Gastroesophageal sphincter (tissue), 4 donors: ENCODE data around the gene SHH. TPM values are rescaled to one million over a fixed set of nuclear protein-coding genes. Genes with fewer than 3 reads are reported as not detected.

Source experiments
- ATAC-seq: fragments of 150-250 bp; one replicate; pipeline ENCODE4 v1.9.1; 2016; ENCODE audit warnings: mild to moderate bottlenecking, moderate library complexity
- H3K27ac ChIP-seq, 4 donors: fragments of 200-600 bp; sonication (generic) in 3 of 4; 1 replicate in 3 of 4; 2 replicates in 1 of 4; pipeline ENCODE4 v1.5.1; 2016 to 2019
- H3K27me3 ChIP-seq: fragments of 200-600 bp; sonication (generic); one replicate; pipeline ENCODE4 v1.5.1; 2019
- H3K36me3 ChIP-seq, 2 donors: fragments of 200-600 bp; sonication (generic); one replicate each; pipeline ENCODE4 v1.5.1; 2019; ENCODE audit warnings: control low read depth in 1 of 2
- H3K4me1 ChIP-seq, 3 donors: fragments of 200-600 bp; sonication (generic); 1 replicate in 2 of 3; 2 replicates in 1 of 3; pipeline ENCODE4 v1.5.1; 2016 to 2019; ENCODE audit warnings: control low read depth in 2 of 3
- H3K4me3 ChIP-seq, 2 donors: fragments of 200-600 bp; sonication (generic); one replicate each; pipeline ENCODE4 v1.5.1; 2019; ENCODE audit warnings: mild to moderate bottlenecking in 1 of 2, moderate library complexity in 1 of 2
- H3K9me3 ChIP-seq, 3 donors: fragments of 200-600 bp; sonication (generic); one replicate each; pipeline ENCODE4 v1.5.1; 2017 to 2019; ENCODE audit warnings: control low read depth in 2 of 3
- CTCF ChIP-seq, 4 experiments: fragments of 200-600 bp in 2 of 4; fragments of 450-650 bp in 2 of 4; sonication (generic) in 1 of 4; IDR thresholded peaks; one replicate each; pipeline ENCODE4 v1.5.1; 2017 to 2019; ENCODE audit warnings: antibody characterized with exemption in 4 of 4, mild to moderate bottlenecking in 2 of 4, moderate library complexity in 2 of 4
- EP300 ChIP-seq: sonication (generic); formaldehyde crosslinking; IDR thresholded peaks from one replicate; pipeline ENCODE4 v1.6.1; 2017; ENCODE audit warnings: antibody characterized with exemption, mild to moderate bottlenecking
- POLR2A ChIP-seq, 2 donors: fragments of 450-650 bp; IDR thresholded peaks; one replicate each; pipeline ENCODE4 v1.6.1; 2017; ENCODE audit warnings: antibody characterized with exemption in 2 of 2, mild to moderate bottlenecking in 2 of 2, moderate library complexity in 1 of 2
- POLR2AphosphoS5 ChIP-seq: sonication (generic); formaldehyde crosslinking; IDR thresholded peaks from one replicate; pipeline ENCODE4 v1.6.1; 2017; ENCODE audit warnings: antibody characterized with exemption
- WGBS, 2 donors: methylation state at CpG; one replicate each; pipeline ENCODE4 v1.1.5; 2018; ENCODE audit warnings: low coverage in 1 of 2; 5-methylcytosine and 5-hydroxymethylcytosine counted together
- total RNA-seq, 4 donors: library from RNA; depleted of rRNA; stranded (reverse); fragments of >200 nt; gene quantifications; one replicate each; pipeline ENCODE4 v1.1.0, GENCODE V29; 2016

SHH gene
- total RNA-seq, 4 donors from 2014 or later: 0.08 TPM; not detected in 3

GRCh38 chr7:155835446-155836215, 23.4 kb upstream of the SHH start:
- no peak for TF ChIP-seq POLR2A (IDR thresholded peaks at IDR 0.05)
- TF ChIP-seq POLR2AphosphoS5: no peak
- TF ChIP-seq CTCF (IDR thresholded peaks at IDR 0.05): no peak
- no peak for TF ChIP-seq EP300
- ATAC-seq: no peak
- peaks cover 42% of the 10 kb centered on the region for H3K27me3 ChIP-seq
- 75 to 82% methylated on average over 2 to 10 of the region's 14 CpGs for WGBS, 2 donors
- H3K4me1 ChIP-seq: no peaks in the 10 kb centered on the region
- no peaks in the 10 kb centered on the region for H3K9me3 ChIP-seq
- H3K27ac ChIP-seq: no peak overlapping the region
- H3K4me3 ChIP-seq: no peak overlapping the region
- H3K36me3 ChIP-seq: no peaks in the 10 kb centered on the region

- H3K27ac ChIP-seq: no peak overlapping the region
- no peak for TF ChIP-seq POLR2A (IDR thresholded peaks at IDR 0.05)
- no peak for TF ChIP-seq EP300
- TF ChIP-seq CTCF (IDR thresholded peaks at IDR 0.05): no peak
- TF ChIP-seq POLR2AphosphoS5: no peak
- H3K4me3 ChIP-seq: no peak overlapping the region
- H3K4me1 ChIP-seq: no peaks in the 10 kb centered on the region
- no peak for ATAC-seq
- H3K36me3 ChIP-seq: no peaks in the 10 kb centered on the region
- H3K9me3 ChIP-seq: no peaks in the 10 kb centered on the region
- WGBS, 2 donors: 38 to 61% methylated on average over 2 to 4 of the region's 16 CpGs
- H3K27me3 ChIP-seq: peaks cover 47% of the 10 kb centered on the region
Measured at GRCh38 chr7:155834486-155835048, 22.3 kb upstream of the SHH start.

GRCh38 chr7:155833651-155834050, 21.4 kb upstream of the SHH start:
- ATAC-seq: no peak
- Histone ChIP-seq H3K36me3 (no peaks in the 10 kb centered on the region), H3K27me3 (peaks cover 55% of the 10 kb centered on the region), H3K27ac (no peak overlapping the region), H3K4me3 (no peak overlapping the region), H3K4me1 (no peaks in the 10 kb centered on the region), H3K9me3 (no peaks in the 10 kb centered on the region)
- no peak for TF ChIP-seq CTCF (IDR thresholded peaks at IDR 0.05)
- no peak for TF ChIP-seq EP300
- no peak for TF ChIP-seq POLR2AphosphoS5
- no peak for TF ChIP-seq POLR2A (IDR thresholded peaks at IDR 0.05)
- WGBS, 2 donors: 80 to 100% methylated on average over 1 of the region's 13 CpGs

- Histone ChIP-seq H3K36me3 (no peaks in the 10 kb centered on the region), H3K4me3 (no peak overlapping the region), H3K4me1 (no peaks in the 10 kb centered on the region), H3K27ac (no peak overlapping the region), H3K27me3 (peaks cover 57% of the 10 kb centered on the region), H3K9me3 (no peaks in the 10 kb centered on the region)
- no peak for TF ChIP-seq POLR2AphosphoS5
- TF ChIP-seq EP300: no peak
- TF ChIP-seq POLR2A (IDR thresholded peaks at IDR 0.05): no peak
- TF ChIP-seq CTCF (IDR thresholded peaks at IDR 0.05): no peak
- ATAC-seq: no peak
- WGBS, 2 donors: 20 to 83% methylated on average over 1 of the region's 7 CpGs
Measured at GRCh38 chr7:155832581-155832981, 20.3 kb upstream of the SHH start.
